Islet of Langerhans (tissue), 1 donor: Measurements from ENCODE around the gene CORO7.

ENCODE experiments used
- FAIRE-seq: peaks from one replicate; lab custom pipeline; 2011; peaks lifted over from hg19 to GRCh38; lab: Jason Lieb, UNC

CORO7 gene

DNA sequence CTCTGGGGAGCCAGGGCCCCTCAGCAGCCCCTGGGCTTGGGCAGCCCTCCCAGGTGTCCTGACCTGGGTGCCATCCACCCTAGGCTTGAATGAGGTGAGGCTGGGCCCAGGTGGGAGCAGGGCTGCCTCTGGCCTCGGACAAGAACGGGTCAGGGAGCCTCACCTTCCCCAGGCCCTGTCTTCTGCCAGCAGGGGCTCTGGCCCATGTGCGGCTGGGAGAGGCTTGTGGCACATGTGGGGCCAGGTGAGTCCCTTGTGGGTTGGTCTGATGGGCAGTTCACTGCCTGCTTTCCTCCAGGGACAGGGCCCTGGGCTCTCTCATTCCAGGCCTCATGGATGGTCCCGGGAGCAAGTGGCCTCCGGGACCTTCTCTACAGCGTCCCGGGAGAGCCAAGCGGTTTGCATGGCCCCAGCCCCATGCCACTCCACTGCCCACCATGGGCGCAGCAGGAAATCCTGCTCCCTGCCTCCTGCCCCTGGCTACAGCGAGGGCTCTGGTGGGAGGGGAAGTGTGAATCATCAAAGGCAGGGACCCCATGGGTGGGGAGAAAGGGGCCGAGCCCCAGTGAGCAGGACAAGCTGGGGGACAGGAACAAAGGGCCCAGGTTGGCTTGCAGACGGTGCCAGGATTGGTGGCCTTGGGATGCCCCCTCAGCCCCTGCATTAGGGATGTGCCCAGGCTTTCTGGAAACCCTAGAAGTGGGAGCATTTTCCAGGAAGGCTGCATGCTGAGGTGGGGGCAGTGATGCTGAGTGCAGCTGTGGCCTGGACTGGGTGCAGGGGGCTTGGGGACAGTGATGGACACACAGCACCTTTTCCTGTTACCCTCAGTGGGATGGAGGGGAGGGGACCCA, 32.6 kb downstream of the CORO7 start:
- no peak for FAIRE-seq

DNA sequence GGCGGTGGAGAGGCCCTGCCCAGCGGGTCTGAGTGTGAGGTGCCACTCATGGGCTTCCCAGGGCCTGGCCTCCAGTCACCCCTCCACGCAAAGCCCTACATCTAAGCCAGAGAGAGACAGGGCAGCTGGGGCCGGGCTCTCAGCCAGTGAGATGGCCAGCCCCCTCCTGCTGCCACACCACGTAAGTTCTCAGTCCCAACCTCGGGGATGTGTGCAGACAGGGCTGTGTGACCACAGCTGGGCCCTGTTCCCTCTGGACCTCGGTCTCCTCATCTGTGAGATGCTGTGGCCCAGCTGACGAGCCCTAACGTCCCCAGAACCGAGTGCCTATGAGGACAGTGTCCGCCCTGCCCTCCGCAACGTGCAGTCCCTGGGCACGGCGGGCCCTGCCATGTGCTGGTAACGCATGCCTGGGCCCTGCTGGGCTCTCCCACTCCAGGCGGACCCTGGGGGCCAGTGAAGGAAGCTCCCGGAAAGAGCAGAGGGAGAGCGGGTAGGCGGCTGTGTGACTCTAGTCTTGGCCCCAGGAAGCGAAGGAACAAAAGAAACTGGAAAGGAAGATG, 33.5 kb downstream of the CORO7 start:
- no peak for FAIRE-seq

DNA sequence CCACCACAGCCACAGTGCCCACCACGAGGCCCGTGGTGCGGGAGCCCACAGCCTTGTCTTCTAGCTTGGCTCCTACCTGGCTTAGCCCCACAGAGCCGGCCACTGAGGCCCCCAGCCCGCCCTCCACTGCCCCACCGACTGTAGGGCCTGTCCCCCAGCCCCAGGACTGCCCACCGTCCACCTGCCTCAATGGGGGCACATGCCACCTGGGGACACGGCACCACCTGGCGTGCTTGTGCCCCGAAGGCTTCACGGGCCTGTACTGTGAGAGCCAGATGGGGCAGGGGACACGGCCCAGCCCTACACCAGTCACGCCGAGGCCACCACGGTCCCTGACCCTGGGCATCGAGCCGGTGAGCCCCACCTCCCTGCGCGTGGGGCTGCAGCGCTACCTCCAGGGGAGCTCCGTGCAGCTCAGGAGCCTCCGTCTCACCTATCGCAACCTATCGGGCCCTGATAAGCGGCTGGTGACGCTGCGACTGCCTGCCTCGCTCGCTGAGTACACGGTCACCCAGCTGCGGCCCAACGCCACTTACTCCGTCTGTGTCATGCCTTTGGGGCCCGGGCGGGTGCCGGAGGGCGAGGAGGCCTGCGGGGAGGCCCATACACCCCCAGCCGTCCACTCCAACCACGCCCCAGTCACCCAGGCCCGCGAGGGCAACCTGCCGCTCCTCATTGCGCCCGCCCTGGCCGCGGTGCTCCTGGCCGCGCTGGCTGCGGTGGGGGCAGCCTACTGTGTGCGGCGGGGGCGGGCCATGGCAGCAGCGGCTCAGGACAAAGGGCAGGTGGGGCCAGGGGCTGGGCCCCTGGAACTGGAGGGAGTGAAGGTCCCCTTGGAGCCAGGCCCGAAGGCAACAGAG, 34.2 kb downstream of the CORO7 start:
- no peak for FAIRE-seq

DNA sequence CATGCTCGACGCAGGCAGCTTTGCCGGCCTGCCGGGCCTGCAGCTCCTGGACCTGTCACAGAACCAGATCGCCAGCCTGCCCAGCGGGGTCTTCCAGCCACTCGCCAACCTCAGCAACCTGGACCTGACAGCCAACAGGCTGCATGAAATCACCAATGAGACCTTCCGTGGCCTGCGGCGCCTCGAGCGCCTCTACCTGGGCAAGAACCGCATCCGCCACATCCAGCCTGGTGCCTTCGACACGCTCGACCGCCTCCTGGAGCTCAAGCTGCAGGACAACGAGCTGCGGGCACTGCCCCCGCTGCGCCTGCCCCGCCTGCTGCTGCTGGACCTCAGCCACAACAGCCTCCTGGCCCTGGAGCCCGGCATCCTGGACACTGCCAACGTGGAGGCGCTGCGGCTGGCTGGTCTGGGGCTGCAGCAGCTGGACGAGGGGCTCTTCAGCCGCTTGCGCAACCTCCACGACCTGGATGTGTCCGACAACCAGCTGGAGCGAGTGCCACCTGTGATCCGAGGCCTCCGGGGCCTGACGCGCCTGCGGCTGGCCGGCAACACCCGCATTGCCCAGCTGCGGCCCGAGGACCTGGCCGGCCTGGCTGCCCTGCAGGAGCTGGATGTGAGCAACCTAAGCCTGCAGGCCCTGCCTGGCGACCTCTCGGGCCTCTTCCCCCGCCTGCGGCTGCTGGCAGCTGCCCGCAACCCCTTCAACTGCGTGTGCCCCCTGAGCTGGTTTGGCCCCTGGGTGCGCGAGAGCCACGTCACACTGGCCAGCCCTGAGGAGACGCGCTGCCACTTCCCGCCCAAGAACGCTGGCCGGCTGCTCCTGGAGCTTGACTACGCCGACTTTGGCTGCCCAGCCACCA, 35.1 kb downstream of the CORO7 start:
- no peak for FAIRE-seq

DNA sequence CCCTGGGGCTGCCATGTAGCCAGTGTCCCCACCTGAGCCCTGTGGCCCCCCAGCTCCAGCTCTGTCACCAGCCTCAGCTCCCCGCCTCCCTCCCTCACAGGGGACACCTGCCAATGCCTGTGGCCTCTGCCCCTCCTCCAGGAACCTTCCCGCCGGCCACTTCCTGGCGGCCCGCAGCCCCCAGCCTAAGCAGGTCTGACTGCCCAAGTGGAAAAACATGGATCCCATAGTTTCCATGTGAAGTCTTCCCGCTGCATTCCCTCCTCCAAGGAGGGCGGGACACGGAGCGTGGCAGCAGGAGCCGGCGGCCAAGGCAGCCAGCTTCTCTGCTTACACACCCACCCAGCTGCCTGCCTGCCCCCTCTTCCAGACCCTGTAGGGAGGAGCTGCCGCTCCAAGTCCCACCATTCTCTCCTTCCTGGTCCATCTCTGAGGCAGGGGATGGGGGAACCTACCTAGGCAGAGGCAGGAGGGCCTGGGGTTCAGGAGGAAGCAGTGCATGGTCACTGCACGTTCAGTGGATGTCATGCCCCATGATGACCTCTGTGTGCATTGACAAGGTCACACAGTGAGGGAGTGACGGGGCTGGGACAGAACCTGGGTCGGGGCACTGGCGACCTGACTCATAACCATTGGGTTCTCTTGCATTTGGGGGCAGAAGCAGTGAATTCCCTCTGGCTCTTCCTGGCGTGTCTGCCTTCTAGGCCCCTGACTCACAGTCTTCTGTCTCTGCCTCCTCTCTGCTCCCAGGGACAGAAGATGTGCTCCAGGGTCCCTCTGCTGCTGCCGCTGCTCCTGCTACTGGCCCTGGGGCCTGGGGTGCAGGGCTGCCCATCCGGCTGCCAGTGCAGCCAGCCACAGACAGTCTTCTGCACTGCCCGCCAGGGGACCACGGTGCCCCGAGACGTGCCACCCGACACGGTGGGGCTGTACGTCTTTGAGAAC, 36.0 kb downstream of the CORO7 start:
- FAIRE-seq, result no peak

DNA sequence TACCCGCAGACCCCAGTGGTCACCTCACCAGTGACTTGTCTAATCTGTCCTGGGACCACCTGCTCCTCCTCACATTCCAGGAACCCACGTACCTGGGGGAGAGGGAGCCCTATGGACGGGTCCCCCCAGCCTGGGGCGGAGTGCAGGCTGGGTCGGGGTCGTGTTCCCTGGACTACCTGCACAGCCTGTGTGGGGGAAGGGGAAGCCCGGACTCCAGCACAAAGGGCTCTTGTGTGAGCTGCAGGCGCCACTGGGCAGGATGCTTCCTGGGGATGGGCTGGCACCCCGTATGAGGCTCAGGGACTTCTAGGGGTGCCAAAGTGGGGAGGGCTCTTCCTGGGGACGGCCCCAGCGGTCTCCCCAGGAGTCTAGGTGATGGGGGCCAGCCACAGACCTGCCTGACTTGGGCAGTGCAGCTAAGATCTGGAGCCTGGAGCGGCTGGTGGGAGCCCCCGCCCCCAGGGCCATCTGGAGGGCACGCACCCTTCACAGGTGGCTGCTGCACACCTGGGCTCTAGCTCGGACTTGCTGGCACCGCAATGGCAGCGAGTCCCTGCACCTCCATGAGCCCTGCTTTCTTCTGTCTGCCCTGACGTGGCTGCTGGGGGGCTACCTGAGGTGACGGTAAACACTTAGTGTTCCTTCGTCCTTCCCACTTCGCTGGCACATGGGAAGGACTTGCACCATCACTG, 37.3 kb downstream of the CORO7 start:
- no peak for FAIRE-seq

DNA sequence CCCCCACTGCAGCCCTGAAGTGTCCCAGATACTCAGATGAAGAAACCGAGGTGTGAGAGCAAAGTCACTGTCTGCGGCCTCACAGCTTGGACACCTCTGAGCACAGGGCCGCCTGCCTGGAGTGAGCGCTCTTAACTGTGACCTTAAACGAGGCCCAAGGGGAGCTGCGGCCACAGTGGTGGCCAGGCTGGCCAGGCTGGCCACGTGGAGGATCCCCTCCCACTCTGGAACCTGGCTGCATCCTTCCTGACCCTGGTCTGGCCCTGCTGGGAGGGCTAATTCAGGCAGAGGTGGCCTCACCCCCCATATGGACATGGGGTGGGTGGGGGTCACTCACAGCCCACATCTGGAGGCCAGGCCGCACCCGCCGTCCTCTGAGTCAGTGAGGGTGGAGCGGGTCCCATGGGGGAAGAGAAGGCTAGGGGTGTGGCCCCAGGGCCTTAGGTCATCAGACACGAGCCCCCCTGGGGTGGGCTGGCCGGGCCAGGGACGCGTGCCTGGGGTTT, 38.2 kb downstream of the CORO7 start:
- FAIRE-seq, result no peak

DNA sequence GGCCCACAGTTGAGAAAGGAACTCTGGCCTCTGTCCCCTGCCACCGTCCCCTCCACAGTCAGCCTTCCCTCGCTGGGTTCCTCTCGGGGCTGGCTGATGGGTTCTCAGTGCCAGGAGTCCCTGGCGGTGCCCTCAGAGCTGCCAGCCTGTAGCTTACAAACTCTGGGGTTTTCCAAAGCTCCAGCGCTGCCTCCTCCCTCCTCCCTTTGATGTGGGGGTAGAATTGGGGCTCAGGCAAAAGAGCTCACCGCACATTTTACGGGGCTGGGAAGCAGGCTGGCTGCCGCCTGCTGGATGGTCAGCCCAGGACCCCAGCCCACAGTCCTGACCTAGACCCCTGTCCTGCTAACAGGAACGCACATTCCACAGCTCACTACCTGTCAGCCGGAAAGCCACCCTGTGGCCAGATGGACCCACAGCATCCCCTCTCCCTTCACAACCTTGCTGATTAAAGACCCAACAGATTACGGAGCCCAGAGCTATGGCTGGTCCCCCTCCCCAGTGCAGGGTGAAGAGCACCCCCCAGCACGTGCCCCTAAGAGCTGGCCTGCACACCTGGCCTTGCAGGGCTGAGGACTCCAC, 38.7 kb downstream of the CORO7 start:
- no peak for FAIRE-seq

DNA sequence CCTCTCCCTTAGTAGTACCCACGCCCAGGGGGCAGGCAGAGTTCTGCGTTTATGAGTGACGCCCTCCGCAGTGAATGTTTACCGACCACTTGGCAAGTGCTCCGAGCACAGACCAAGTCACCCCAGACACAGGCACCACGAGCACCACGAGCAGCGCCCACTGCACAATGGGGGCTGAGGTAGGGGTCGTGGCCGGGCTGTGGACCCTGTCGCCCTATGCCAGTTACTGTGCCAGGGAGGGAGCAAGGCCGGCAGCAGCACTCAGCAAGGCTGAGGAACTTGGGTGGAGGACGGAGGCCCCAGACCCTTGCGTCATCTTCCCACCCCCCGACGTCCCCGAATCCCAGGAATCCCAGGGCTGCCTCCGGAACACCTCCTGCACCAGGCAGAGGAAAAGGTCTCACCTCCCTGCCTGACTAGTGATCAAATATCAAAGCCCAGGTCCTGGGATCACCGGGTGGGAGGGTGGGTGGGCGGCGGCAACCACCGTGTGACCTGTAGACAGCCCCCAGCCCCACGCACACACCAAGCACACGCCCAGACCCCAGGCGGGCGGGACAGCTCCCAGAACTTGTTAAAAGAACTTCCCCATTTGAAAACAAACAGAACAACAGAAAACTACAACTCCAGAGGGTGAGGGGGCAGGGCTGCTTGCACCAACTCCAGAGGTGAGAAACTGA, 39.4 kb downstream of the CORO7 start:
- no peak for FAIRE-seq

DNA sequence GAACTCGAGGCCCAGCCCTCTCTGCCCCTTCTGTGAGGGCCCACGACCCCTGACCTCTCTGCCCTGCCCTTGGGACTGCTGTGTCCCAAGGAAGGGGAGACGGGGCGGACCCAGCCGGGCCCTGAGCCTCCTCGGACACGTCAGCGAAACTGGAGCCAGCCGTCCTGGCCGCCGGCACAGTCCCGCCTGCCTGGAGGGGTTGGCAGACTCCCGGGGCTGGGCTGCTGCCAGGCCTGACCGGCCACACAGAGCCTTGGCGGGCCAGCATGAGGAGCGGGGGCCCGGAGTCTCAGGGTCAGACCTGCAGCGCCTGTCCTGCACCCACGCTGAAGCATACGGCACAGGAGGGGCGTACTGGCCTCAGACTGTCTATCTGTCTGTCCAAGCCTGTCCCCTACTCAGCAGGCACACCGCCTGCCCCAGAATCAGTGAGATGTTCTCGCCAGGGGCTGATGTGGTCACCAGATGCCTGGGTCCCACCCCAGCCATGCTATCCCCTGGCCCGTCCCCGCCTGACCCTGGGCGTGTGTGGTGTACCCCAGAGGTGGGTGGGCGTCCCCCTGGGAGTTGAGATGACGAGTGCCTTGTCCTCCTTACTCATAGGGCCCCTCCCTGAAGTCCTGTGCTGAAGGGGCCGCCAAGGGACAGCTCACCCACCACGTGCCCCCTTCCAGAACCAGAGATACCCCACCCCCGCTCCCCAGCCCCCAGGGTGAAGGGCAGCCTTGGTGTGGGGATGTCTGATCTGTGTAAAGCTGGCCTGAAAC, 40.1 kb downstream of the CORO7 start:
- FAIRE-seq, result no peak

DNA sequence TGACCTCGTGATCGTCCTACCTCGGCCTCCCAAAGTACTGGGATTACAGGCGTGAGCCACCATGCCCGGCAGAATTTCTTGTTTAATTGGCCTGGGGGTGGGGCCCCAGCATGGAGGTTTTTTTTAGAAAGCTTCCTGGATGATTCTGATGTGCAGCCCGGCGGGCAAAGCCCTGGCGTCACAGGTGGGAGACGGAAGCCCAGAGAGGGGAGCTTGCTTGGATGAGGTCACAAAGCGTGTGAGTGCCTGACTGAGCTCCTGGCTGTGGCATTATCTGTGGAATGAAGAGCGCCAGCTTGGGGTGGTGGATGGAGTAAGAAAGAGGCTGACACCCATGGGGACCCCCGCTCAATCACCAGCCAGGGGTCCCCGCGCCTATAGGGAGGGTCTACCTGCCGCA, 40.7 kb downstream of the CORO7 start:
- no peak for FAIRE-seq

DNA sequence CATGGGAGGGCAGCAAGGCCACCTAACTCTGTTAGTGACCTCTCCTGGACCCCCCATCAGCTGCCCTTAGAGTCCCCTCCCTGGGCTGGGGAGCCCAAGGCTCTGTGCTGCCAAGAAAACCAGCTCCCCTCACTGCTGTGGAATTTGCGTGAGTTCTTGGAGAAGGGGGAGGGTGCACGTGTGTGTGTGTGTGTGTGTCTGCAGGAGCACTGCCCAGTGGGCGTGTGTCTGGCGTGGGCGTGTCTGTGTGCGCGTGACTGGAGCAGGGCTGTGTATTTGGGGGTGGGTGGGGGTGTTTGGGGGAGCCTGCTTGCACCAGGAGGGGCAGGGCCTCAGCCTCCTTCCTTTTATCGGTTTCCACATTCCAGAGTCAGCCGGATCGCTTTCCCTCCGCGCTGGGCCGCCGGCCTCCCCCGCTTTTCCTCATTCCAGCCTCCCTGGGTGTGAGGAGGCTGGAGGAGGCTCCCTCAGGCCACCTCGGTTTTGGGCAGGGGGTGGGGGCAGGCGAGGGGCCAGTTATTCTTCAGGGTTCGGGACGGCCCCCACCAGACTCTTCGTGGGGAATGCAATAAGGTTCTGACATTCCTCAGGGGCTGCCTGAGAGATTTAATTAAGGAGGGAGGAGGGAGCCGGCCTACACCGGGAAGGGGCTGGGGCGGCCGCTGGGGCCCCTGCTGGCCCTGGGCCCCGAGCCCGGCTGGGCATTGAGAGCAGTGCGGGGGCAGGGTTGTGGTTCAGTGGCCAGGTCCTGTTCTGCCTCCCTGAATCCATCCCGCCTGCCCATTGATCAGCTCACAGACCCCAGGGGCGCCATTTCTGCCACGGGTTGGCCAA, 42.3 kb downstream of the CORO7 start:
- FAIRE-seq, result no peak

DNA sequence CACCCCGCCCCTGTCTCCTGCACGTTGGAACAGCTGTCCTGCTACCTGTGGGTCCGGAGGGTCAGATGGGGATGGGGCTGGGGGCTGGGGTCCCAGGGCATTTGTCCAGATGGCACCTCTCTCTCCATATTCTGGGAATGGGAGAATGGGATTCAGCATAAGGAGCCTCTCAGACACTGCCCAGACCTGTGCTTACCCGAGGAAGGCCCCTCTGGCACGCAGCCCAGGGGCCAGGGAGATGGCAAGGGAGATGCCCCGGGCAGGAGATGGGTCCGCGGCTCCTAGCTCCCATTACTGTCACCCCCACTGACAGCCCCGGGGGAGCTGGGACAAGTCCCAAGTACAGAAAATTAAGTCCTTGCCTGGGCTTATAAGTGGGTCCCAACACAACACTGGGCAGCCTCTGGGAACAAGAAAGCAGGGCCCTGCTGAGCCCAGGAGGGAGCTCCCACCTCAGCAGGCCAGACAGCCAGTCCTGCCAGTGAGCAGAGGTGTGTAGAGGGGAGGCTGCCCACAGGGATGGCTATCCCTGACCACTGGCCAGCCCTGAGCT, 43.0 kb downstream of the CORO7 start:
- no peak for FAIRE-seq

DNA sequence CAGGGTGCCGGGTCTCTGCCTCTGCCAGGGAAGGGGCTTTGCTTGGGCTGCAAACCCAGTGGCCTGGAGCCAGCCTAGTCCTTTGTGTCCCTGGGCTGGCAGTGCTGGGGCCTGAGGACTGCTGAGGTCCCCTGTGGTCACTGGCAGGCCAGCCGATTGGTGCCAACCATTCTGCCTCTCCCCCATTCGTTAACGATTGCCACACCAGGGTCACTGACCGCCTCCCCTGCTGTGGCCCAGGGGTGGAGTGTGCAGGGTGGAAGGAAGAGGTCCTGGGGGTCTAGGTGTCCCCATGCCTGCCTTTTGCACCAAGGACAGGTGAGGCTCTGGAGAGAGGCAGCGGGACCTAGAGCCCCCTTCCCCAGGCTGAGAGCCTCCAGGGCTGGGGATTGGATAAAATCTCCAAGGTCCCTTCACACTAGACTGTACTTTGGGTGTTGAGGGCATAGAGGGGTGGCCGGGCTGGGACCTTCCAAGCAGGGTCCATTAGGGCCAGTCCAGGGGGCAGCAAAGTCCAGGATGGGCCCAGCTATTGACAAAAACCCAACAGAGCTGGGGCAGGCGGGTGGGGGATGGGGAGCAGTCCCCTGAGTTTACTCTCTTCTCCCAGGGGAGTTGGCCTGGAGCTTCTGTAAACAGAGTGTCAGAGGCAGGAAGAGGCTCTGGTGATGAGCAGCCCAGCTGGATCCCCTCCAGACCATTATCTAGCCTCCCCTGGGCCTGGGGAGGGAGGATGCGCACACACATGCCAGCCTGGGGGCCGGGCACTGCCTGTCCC, 43.6 kb downstream of the CORO7 start:
- no peak for FAIRE-seq

DNA sequence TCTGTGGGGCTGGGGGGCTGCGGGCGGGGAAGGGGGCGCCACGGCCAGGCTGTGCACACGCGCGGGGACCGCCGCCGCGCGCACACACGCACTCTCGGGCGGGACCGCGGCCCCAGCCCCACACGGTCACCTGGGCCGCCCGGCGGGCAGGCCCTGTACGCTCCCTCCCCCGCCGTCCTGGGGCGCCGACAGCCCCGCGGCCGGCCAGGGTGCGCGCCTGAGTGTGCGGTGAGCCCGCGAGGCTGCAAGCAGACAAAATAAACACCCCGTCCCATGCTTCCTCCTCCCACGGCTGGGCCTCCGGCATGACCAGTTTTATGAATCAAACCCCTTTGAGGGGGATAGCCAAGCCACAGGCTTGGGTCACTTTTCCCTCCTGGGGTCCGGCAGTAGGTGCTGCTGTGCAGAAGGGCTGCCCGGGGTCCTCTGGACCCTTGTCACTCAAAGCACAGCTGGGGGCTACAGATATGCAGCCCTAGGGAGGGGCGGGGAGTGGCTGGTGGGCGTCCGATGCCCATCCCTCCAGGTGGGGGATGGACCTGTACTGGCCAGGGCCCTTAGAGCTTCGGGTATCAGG, 44.3 kb downstream of the CORO7 start:
- FAIRE-seq, result no peak
